Left ventricle myocardium inferior (tissue), 1 donor: ENCODE measurements around the gene TMEM88. TPM values are rescaled to one million over a fixed set of nuclear protein-coding genes. Genes with fewer than 3 reads are reported as not detected.

Experiments used
- DNase-seq: peaks from one replicate; pipeline ENCODE4 v3.0.0-alpha.2; 2020
- H3K27ac ChIP-seq: fragments of 200-600 bp; replicated peaks from 2 replicates; pipeline ENCODE4 v1.8.0; 2021
- H3K27me3 ChIP-seq: fragments of 200-600 bp; 2 replicates; pipeline ENCODE4 v1.8.0; 2021; ENCODE audit warnings: low read depth
- H3K36me3 ChIP-seq: fragments of 200-600 bp; 2 replicates; pipeline ENCODE4 v1.8.0; 2021
- H3K4me1 ChIP-seq: fragments of 200-600 bp; 2 replicates; pipeline ENCODE4 v1.8.0; 2021
- H3K4me3 ChIP-seq: fragments of 200-600 bp; 2 replicates; pipeline ENCODE4 v1.8.0; 2021; ENCODE audit warnings: mild to moderate bottlenecking, moderate library complexity
- H3K9me3 ChIP-seq: fragments of 200-600 bp; replicated peaks from 2 replicates; pipeline ENCODE4 v1.8.0; 2021
- CTCF ChIP-seq: fragments of 200-600 bp; IDR thresholded peaks from 2 replicates; pipeline ENCODE4 v1.8.0; 2021; ENCODE audit warnings: antibody characterized with exemption, mild to moderate bottlenecking, borderline replicate concordance
- intact Hi-C: fragments of 100-400 bp; cut with micrococcal nuclease; formaldehyde crosslinking; loops from one replicate; pipeline ENCODE4 v1.11.0; 2022
- total RNA-seq: library from RNA; stranded (reverse); fragmentation: NEBNext Ultra II Directional; extraction: Animal tissue kit (Norgen Biotek cat#: 25700); gene quantifications from one replicate; pipeline ENCODE4 v1.2.1, GENCODE V29; 2021
- donor health status: DM: no; HTN: yes; CAD: no; lungs with severe emphysema.

Gene TMEM88
- total RNA-seq, 1 donor from 2014 or later = 26.4 TPM

GRCh38 chr17:7839876-7840261, 15.0 kb upstream of the TMEM88 start:
- no peaks in the 10 kb centered on the region for H3K27me3 ChIP-seq
- H3K27ac ChIP-seq = peak overlapping the region; percentile 45
- H3K4me3 ChIP-seq = no peak overlapping the region
- no peaks in the 10 kb centered on the region for H3K36me3 ChIP-seq
- no peaks in the 10 kb centered on the region for H3K9me3 ChIP-seq
- DNase-seq = no peak
- H3K4me1 ChIP-seq = peaks cover 92% of the 10 kb centered on the region
- TF ChIP-seq CTCF = no peak
- intact Hi-C loops = no loop called here

GRCh38 chr17:7840441-7840840, 14.4 kb upstream of the TMEM88 start:
- Histone ChIP-seq H3K4me3 (no peak overlapping the region), H3K27me3 (no peaks in the 10 kb centered on the region), H3K36me3 (peaks cover 1% of the 10 kb centered on the region), H3K4me1 (peaks cover 93% of the 10 kb centered on the region), H3K9me3 (no peaks in the 10 kb centered on the region), H3K27ac (peak overlapping the region; percentile 96)
- no peak for TF ChIP-seq CTCF
- no peak for DNase-seq
- intact Hi-C loops = no loop called here

- Histone ChIP-seq H3K4me3 (peak overlapping the region; percentile 80), H3K4me1 (peaks cover 94% of the 10 kb centered on the region), H3K27me3 (no peaks in the 10 kb centered on the region), H3K27ac (peak overlapping the region; percentile 96), H3K36me3 (peaks cover 6% of the 10 kb centered on the region), H3K9me3 (no peaks in the 10 kb centered on the region)
- intact Hi-C loops = no loop called here
- DNase-seq = no peak
- no peak for TF ChIP-seq CTCF
Observed at GRCh38 chr17:7840875-7841274, 14.0 kb upstream of the TMEM88 start.

- DNase-seq = peak; percentile 88
- TF ChIP-seq CTCF = peak; percentile 33
- Histone ChIP-seq H3K27me3 (no peaks in the 10 kb centered on the region), H3K36me3 (peaks cover 11% of the 10 kb centered on the region), H3K4me1 (peaks cover 94% of the 10 kb centered on the region), H3K9me3 (no peaks in the 10 kb centered on the region), H3K4me3 (peak overlapping the region; percentile 80), H3K27ac (peak overlapping the region; percentile 96)
- intact Hi-C loops = no loop called here
Observed at GRCh38 chr17:7841396-7841914, 13.4 kb upstream of the TMEM88 start.

- DNase-seq = peak; percentile 91
- peak overlapping the region; percentile 96 for H3K27ac ChIP-seq
- H3K36me3 ChIP-seq = peaks cover 15% of the 10 kb centered on the region
- TF ChIP-seq CTCF = peak; percentile 25
- H3K9me3 ChIP-seq = no peaks in the 10 kb centered on the region
- H3K4me3 ChIP-seq = peak overlapping the region; percentile 80
- intact Hi-C loops = no loop called here
- peaks cover 89% of the 10 kb centered on the region for H3K4me1 ChIP-seq
- H3K27me3 ChIP-seq = no peaks in the 10 kb centered on the region
Observed at GRCh38 chr17:7841915-7842379, 12.9 kb upstream of the TMEM88 start.
